Activated naive CD4-positive, alpha-beta T cell treated with anti-CD3 and anti-CD28 coated beads, Interleukin-2, amount 10 ng/mL, durations not matched to agents 7 days and 5 days (primary cell): ENCODE data around the gene SMG1.
A peak's percentile ranks its signal among the peaks of the same experiment; 100 is the strongest.

ENCODE experiments used
- CTCF ChIA-PET: fragments of 350-600 bp; sonication (Branson Sonifier 250); formaldehyde crosslinking; loops from one replicate; lab custom pipeline; 2021; ENCODE audit warnings: antibody characterized with exemption; lab: Charles Lee
- DNase-seq: peaks from one replicate; pipeline ENCODE4 v3.0.0-alpha.2; 2020
- H3K27ac Mint-ChIP-seq: one replicate; pipeline ENCODE4 v1.8.0; 2021; ENCODE audit warnings: mild to moderate bottlenecking, moderate library complexity, mixed read lengths
- H3K27me3 Mint-ChIP-seq: one replicate; pipeline ENCODE4 v1.8.0; 2021; ENCODE audit warnings: mild to moderate bottlenecking, mixed read lengths
- H3K36me3 Mint-ChIP-seq: one replicate; pipeline ENCODE4 v1.8.0; 2021; ENCODE audit warnings: mixed read lengths
- H3K4me1 Mint-ChIP-seq: one replicate; pipeline ENCODE4 v1.8.0; 2021; ENCODE audit warnings: mixed read lengths
- H3K4me3 Mint-ChIP-seq: one replicate; pipeline ENCODE4 v1.8.0; 2021; ENCODE audit warnings: mild to moderate bottlenecking, moderate library complexity, mixed read lengths
- H3K9me3 Mint-ChIP-seq: one replicate; pipeline ENCODE4 v1.8.0; 2021; ENCODE audit warnings: mixed read lengths

The SMG1 gene

GRCh38 chr16:18853694-18854093 lies 72.5 kb downstream of the SMG1 start:
- Mint-ChIP-seq H3K27ac (no peak overlapping the region), H3K9me3 (no peaks in the 10 kb centered on the region), H3K36me3 (peaks cover 65% of the 10 kb centered on the region), H3K27me3 (no peaks in the 10 kb centered on the region), H3K4me3 (no peak overlapping the region), H3K4me1 (no peaks in the 10 kb centered on the region)
- no peak for DNase-seq
- CTCF ChIA-PET = no interaction called here

- Mint-ChIP-seq H3K4me3 (no peak overlapping the region), H3K27me3 (no peaks in the 10 kb centered on the region), H3K27ac (no peak overlapping the region), H3K36me3 (peaks cover 60% of the 10 kb centered on the region), H3K4me1 (no peaks in the 10 kb centered on the region), H3K9me3 (no peaks in the 10 kb centered on the region)
- CTCF ChIA-PET = no interaction called here
- DNase-seq = no peak
Measured at GRCh38 chr16:18852647-18853046, 73.6 kb downstream of the SMG1 start.

GRCh38 chr16:18846416-18846815 lies 79.8 kb downstream of the SMG1 start:
- no peak overlapping the region for H3K4me3 Mint-ChIP-seq
- CTCF ChIA-PET = interaction anchor here (0.9 to 1.6 kb wide), 3 partner anchors 9 to 15 kb away, joined by 3 read pairs; no protein-coding TSS in a partner anchor
- no peaks in the 10 kb centered on the region for H3K9me3 Mint-ChIP-seq
- no peaks in the 10 kb centered on the region for H3K27me3 Mint-ChIP-seq
- H3K27ac Mint-ChIP-seq = no peak overlapping the region
- no peaks in the 10 kb centered on the region for H3K4me1 Mint-ChIP-seq
- no peak for DNase-seq
- peaks cover 63% of the 10 kb centered on the region for H3K36me3 Mint-ChIP-seq

GRCh38 chr16:18842565-18842964 lies 83.6 kb downstream of the SMG1 start:
- CTCF ChIA-PET = no interaction called here
- Mint-ChIP-seq H3K4me3 (no peak overlapping the region), H3K36me3 (peaks cover 68% of the 10 kb centered on the region), H3K4me1 (no peaks in the 10 kb centered on the region), H3K27ac (no peak overlapping the region), H3K27me3 (no peaks in the 10 kb centered on the region), H3K9me3 (no peaks in the 10 kb centered on the region)
- no peak for DNase-seq

- Mint-ChIP-seq H3K27ac (no peak overlapping the region), H3K9me3 (no peaks in the 10 kb centered on the region), H3K4me1 (no peaks in the 10 kb centered on the region), H3K36me3 (peaks cover 69% of the 10 kb centered on the region), H3K27me3 (no peaks in the 10 kb centered on the region), H3K4me3 (no peak overlapping the region)
- CTCF ChIA-PET = interaction anchor here (0.8 kb wide), 1 partner anchor 85 kb away, joined by 4 read pairs; no protein-coding TSS in a partner anchor
- no peak for DNase-seq
Measured at GRCh38 chr16:18841833-18842525, 84.2 kb downstream of the SMG1 start.

- Mint-ChIP-seq H3K4me3 (no peak overlapping the region), H3K9me3 (no peaks in the 10 kb centered on the region), H3K36me3 (peaks cover 70% of the 10 kb centered on the region), H3K27me3 (no peaks in the 10 kb centered on the region), H3K27ac (no peak overlapping the region), H3K4me1 (no peaks in the 10 kb centered on the region)
- no peak for DNase-seq
- CTCF ChIA-PET = no interaction called here
Measured at GRCh38 chr16:18839555-18839954, 86.7 kb downstream of the SMG1 start.

- CTCF ChIA-PET = interaction anchor here (1.1 kb wide), 1 partner anchor 9 kb away, joined by 3 read pairs; no protein-coding TSS in a partner anchor
- H3K36me3 Mint-ChIP-seq = peaks cover 68% of the 10 kb centered on the region
- DNase-seq = no peak
Measured at GRCh38 chr16:18836702-18837101, 89.5 kb downstream of the SMG1 start.

GRCh38 chr16:18834864-18835263 lies 91.3 kb downstream of the SMG1 start:
- H3K27me3 Mint-ChIP-seq = no peaks in the 10 kb centered on the region
- no peaks in the 10 kb centered on the region for H3K4me1 Mint-ChIP-seq
- no peak overlapping the region for H3K4me3 Mint-ChIP-seq
- no peak for DNase-seq
- CTCF ChIA-PET = interaction anchor here (1.3 kb wide), 1 partner anchor 35 kb away, joined by 3 read pairs; no protein-coding TSS in a partner anchor
- no peaks in the 10 kb centered on the region for H3K9me3 Mint-ChIP-seq
- peak overlapping the region; percentile 77 for H3K27ac Mint-ChIP-seq
- peaks cover 70% of the 10 kb centered on the region for H3K36me3 Mint-ChIP-seq

More at GRCh38 chr16:18836702-18837101, 89.5 kb downstream of the SMG1 start:
- Mint-ChIP-seq H3K9me3 (no peaks in the 10 kb centered on the region), H3K4me3 (no peak overlapping the region), H3K27ac (peak overlapping the region; percentile 16), H3K4me1 (no peaks in the 10 kb centered on the region), H3K27me3 (no peaks in the 10 kb centered on the region)

- CTCF ChIA-PET = interaction anchor here (1.3 kb wide), 1 partner anchor 34 kb away, joined by 3 read pairs; no protein-coding TSS in a partner anchor
- no peak overlapping the region for H3K4me3 Mint-ChIP-seq
- no peak for DNase-seq
- no peaks in the 10 kb centered on the region for H3K27me3 Mint-ChIP-seq
- peaks cover 73% of the 10 kb centered on the region for H3K36me3 Mint-ChIP-seq
- no peaks in the 10 kb centered on the region for H3K4me1 Mint-ChIP-seq
- peak overlapping the region; percentile 77 for H3K27ac Mint-ChIP-seq
- H3K9me3 Mint-ChIP-seq = no peaks in the 10 kb centered on the region
Measured at GRCh38 chr16:18833707-18834505, 92.3 kb downstream of the SMG1 start.

GRCh38 chr16:18832613-18833012 lies 93.6 kb downstream of the SMG1 start:
- Mint-ChIP-seq H3K9me3 (no peaks in the 10 kb centered on the region), H3K4me3 (no peak overlapping the region), H3K27ac (no peak overlapping the region), H3K36me3 (peaks cover 75% of the 10 kb centered on the region), H3K4me1 (no peaks in the 10 kb centered on the region), H3K27me3 (no peaks in the 10 kb centered on the region)
- DNase-seq = no peak
- CTCF ChIA-PET = interaction anchor here (0.7 to 1.5 kb wide), 2 partner anchors 12 to 14 kb away, joined by 3 to 4 read pairs; no protein-coding TSS in a partner anchor

GRCh38 chr16:18832006-18832405 lies 94.2 kb downstream of the SMG1 start:
- CTCF ChIA-PET = interaction anchor here (1.5 kb wide), 1 partner anchor 15 kb away, joined by 3 read pairs; no protein-coding TSS in a partner anchor
- DNase-seq = no peak
- no peaks in the 10 kb centered on the region for H3K27me3 Mint-ChIP-seq
- no peak overlapping the region for H3K4me3 Mint-ChIP-seq
- H3K9me3 Mint-ChIP-seq = no peaks in the 10 kb centered on the region
- H3K27ac Mint-ChIP-seq = no peak overlapping the region
- H3K4me1 Mint-ChIP-seq = no peaks in the 10 kb centered on the region
- H3K36me3 Mint-ChIP-seq = peaks cover 73% of the 10 kb centered on the region

GRCh38 chr16:18829251-18829650 lies 97.0 kb downstream of the SMG1 start:
- H3K27ac Mint-ChIP-seq = no peak overlapping the region
- H3K36me3 Mint-ChIP-seq = peaks cover 52% of the 10 kb centered on the region
- H3K27me3 Mint-ChIP-seq = no peaks in the 10 kb centered on the region
- CTCF ChIA-PET = interaction anchor here (1.4 kb wide), 1 partner anchor 28 kb away, joined by 4 read pairs; the partner anchor contains the start of gene ARL6IP1
- H3K4me3 Mint-ChIP-seq = no peak overlapping the region
- DNase-seq = no peak
- H3K9me3 Mint-ChIP-seq = no peaks in the 10 kb centered on the region
- H3K4me1 Mint-ChIP-seq = no peaks in the 10 kb centered on the region

GRCh38 chr16:18827890-18828289 lies 98.3 kb downstream of the SMG1 start:
- H3K27me3 Mint-ChIP-seq = no peaks in the 10 kb centered on the region
- no peaks in the 10 kb centered on the region for H3K9me3 Mint-ChIP-seq
- H3K4me3 Mint-ChIP-seq = no peak overlapping the region
- DNase-seq = no peak
- no peaks in the 10 kb centered on the region for H3K4me1 Mint-ChIP-seq
- H3K27ac Mint-ChIP-seq = peak overlapping the region; percentile 33
- H3K36me3 Mint-ChIP-seq = peaks cover 46% of the 10 kb centered on the region
- CTCF ChIA-PET = interaction anchor here (1.0 kb wide), 2 partner anchors 8 to 24 kb away, joined by 3 read pairs; no protein-coding TSS in a partner anchor

GRCh38 chr16:18816286-18816685 lies 109.9 kb downstream of the SMG1 start:
- peaks cover 46% of the 10 kb centered on the region for H3K36me3 Mint-ChIP-seq
- CTCF ChIA-PET = no interaction called here

More at GRCh38 chr16:18816286-18816685, 109.9 kb downstream of the SMG1 start:
- peaks cover 16% of the 10 kb centered on the region for H3K4me1 Mint-ChIP-seq
- no peak overlapping the region for H3K27ac Mint-ChIP-seq
- DNase-seq = no peak
- no peaks in the 10 kb centered on the region for H3K27me3 Mint-ChIP-seq
- H3K9me3 Mint-ChIP-seq = no peaks in the 10 kb centered on the region
- H3K4me3 Mint-ChIP-seq = no peak overlapping the region
